Epithelial cell of esophagus (primary cell): Measurements from ENCODE around the gene RGS9BP.

Source experiments
- DNase-seq: peaks from one replicate; pipeline ENCODE4 v3.0.0; 2010; ENCODE audit warnings: low read depth
- H3K4me3 ChIP-seq: 2 replicates; pipeline ENCODE4 v1.5.1; 2011; ENCODE audit warnings: mild to moderate bottlenecking, low read length, control low read depth
- TF ChIP-seq, protein P1 (sequence below): IDR thresholded peaks from 2 replicates; pipeline ENCODE4 v1.5.1; 2011; ENCODE audit warnings: low read depth, mild to moderate bottlenecking, low read length, control low read depth, inconsistent platforms; ENCODE audit not compliant: insufficient read depth; ENCODE audit errors: missing control alignments

RGS9BP gene, protein sequence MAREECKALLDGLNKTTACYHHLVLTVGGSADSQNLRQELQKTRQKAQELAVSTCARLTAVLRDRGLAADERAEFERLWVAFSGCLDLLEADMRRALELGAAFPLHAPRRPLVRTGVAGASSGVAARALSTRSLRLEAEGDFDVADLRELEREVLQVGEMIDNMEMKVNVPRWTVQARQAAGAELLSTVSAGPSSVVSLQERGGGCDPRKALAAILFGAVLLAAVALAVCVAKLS

DNA sequence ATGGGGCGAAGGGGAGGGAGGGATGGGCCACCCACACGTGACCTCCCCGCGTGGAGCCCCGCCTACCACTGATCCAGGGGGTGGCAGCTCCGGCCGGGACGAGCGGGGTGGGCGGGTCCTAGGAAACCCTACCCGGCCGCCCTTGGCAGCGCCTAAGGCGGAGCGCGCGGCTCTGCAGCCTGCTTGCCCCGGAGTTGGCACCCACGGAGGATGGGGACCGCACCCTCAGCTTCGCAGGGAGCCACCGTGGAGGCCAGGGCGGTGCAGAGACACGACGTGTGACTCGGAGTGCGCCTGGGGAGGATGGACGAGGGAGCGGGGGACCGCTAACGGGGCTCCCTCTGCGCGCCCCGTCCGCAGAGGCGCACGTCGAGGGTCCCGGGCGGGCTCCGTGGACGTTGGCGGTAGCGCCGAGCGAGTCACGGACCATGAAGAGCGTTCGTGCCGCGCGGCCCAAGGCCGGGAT, at the start of gene RGS9BP:
Gene RGS9BP, plus strand, starts transcription at position 129 of the 466 bp plus-strand sequence. CDS start 416 bp downstream, outside the sequence.
- TF ChIP-seq, protein P1, sequence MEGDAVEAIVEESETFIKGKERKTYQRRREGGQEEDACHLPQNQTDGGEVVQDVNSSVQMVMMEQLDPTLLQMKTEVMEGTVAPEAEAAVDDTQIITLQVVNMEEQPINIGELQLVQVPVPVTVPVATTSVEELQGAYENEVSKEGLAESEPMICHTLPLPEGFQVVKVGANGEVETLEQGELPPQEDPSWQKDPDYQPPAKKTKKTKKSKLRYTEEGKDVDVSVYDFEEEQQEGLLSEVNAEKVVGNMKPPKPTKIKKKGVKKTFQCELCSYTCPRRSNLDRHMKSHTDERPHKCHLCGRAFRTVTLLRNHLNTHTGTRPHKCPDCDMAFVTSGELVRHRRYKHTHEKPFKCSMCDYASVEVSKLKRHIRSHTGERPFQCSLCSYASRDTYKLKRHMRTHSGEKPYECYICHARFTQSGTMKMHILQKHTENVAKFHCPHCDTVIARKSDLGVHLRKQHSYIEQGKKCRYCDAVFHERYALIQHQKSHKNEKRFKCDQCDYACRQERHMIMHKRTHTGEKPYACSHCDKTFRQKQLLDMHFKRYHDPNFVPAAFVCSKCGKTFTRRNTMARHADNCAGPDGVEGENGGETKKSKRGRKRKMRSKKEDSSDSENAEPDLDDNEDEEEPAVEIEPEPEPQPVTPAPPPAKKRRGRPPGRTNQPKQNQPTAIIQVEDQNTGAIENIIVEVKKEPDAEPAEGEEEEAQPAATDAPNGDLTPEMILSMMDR, result no peak
- peak within 1 kb of the TSS; percentile 77 for H3K4me3 ChIP-seq
- peak; percentile 69 for DNase-seq

DNA sequence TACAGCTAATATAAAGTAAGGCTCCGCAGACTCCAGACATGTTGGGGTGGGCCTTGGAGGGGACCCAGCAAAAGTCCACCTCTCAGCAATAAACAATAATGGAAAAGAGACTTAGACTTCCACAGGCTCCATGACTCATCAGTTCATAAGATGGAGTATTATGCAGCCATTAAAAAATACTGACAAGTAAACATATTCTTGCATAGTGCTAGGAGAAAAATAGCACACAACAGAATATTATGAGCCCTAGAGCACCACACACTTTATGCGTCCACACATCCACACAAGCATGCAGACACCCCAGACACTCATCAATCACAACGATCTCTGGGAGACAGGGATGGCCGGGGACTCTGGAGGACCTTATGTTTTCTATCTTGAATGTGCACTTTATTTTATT, 48.7 kb upstream of the RGS9BP start:
- H3K4me3 ChIP-seq, result no peak overlapping the region
- DNase-seq, result no peak
- TF ChIP-seq, protein P1, result no peak

DNA sequence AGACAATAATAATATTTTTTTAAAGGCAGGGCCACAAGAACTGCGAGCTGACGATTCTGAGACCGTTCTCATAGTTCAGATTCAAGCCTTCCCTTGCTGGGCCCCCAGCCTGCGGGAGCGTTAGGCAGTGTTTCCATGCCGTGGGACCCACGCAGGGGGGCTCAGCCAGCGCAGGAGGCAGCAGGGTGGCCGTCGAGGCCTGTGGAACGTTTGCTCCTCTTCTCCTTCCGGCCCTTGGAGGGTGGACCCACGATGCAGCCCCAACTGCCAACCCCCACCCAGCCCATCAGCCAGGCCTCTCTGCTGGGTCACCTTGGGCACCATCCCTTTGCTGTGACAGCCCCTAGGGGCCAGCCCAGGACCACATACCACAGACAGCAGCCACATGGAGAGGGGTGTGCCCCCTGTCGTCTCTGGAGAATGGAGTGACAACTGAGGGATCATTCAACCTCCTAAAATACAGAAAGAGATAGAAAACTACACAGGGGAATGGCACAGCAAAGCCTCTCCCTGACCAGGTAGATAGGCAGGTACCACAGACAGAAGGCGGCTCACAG, 47.9 kb upstream of the RGS9BP start:
- DNase-seq, result no peak
- no peak overlapping the region for H3K4me3 ChIP-seq
- TF ChIP-seq, protein P1, result no peak

DNA sequence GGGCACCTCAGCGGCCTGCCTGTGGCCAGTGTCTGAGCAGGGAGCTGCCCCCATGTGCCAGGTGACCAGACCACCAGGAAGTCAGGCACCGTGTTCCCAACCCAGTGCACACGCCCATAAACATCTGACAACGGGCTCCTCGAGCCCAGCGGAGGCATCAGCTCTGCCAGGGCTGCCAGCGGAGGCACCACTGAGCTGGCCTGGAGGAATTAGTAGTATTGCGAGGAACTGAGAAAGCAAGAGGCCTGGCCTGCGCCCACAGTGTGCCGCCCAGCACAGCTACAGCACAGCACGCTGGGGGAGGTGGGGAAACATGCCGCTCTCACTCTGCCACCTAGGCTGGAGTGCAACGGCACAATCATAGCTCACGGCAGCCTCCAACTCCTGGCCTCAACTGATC, 45.3 kb upstream of the RGS9BP start:
- DNase-seq, result no peak
- TF ChIP-seq, protein P1, result no peak
- no peak overlapping the region for H3K4me3 ChIP-seq

DNA sequence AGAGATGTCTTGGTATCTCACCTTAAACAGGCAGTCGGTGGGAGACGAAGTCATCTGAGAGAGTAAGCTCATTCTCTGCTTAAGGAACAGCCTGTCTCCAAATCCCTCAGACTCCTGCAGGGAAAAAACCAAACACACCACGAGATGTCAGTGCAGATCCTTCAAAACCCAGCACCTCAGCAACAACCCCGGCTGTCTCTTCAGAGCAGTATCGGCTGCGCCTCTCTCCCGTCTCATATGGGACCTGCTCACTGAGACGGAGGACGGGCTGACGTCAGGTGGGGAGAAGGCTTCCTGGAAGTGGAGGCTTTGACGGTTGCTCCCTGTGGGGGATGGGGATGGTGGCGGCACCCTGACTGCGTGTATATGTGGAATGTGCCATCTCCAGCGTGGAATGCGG, 44.3 kb upstream of the RGS9BP start:
- H3K4me3 ChIP-seq, result no peak overlapping the region
- TF ChIP-seq, protein P1, result no peak
- no peak for DNase-seq

DNA sequence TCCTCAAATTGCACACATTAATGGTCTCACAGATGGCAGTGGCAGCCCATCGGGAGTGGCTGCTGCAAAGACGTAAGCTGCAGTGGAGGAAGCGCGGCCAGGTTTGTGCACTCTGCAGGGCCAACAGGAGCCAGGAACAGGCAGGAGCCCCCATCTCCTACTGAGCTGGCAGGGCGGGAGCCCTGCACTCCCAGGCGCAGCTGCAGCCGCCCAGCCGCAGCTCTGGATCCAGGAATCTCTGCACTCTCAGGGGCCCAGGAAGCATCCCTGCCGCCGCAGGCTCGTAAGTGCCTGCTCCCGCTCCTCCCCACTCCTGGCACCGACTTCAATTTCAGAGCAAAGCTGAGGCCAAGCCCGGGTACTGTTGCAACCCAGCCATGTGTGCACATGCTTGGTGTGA, 38.2 kb upstream of the RGS9BP start:
- DNase-seq, result no peak
- TF ChIP-seq, protein P1, result no peak

DNA sequence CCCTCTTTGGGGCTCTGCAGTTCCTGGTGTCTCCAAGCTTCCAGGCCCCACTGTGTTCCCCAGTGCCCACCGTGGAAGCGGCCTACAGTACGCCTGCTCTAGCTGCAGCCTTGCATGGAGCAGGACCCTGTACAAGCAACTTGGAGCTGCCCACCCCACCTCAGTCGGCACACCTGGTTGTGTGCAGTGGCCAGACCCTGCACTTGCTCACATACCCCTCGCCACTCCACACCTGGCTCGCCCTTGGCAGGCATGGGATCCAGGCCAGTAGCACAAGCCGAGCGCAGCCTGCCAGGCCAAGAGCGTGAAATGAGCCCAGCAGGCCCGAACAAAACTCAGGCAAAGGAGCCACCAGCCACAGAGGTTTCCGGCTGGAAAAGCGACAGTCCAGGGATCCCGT, 37.0 kb upstream of the RGS9BP start:
- no peak overlapping the region for H3K4me3 ChIP-seq
- no peak for DNase-seq
- TF ChIP-seq, protein P1, result no peak

More for the DNA sequence above, 38.2 kb upstream of the RGS9BP start:
- H3K4me3 ChIP-seq, result no peak overlapping the region
